Mononuclear cell (primary cell): ENCODE data around the gene COBL. TPM values are rescaled to one million over a fixed set of nuclear protein-coding genes. Genes with fewer than 3 reads are reported as not detected.

ENCODE experiments used
- H3K27me3 ChIP-seq: 2 replicates; pipeline ENCODE4 v1.6.0; 2011; ENCODE audit warnings: low read length, control low read depth; ENCODE audit not compliant: insufficient read depth
- H3K4me1 ChIP-seq: 2 replicates; pipeline ENCODE4 v1.5.1; 2011; ENCODE audit warnings: mild to moderate bottlenecking, low read length, control low read depth; ENCODE audit not compliant: insufficient read depth
- H3K4me3 ChIP-seq: 2 replicates; pipeline ENCODE4 v1.5.1; 2011; ENCODE audit warnings: mild to moderate bottlenecking, low read length, moderate library complexity
- H3K9me3 ChIP-seq: 2 replicates; pipeline ENCODE4 v1.5.1; 2011; ENCODE audit warnings: low read depth, mild to moderate bottlenecking, control low read depth, low read length
- total RNA-seq: library from RNA; depleted of rRNA; stranded (reverse); fragments of >200 nt; gene quantifications from one replicate; pipeline ENCODE4 v1.2.3, GENCODE V29; 2012

Gene COBL
- total RNA-seq, 1 donor, result 0.10 TPM

DNA sequence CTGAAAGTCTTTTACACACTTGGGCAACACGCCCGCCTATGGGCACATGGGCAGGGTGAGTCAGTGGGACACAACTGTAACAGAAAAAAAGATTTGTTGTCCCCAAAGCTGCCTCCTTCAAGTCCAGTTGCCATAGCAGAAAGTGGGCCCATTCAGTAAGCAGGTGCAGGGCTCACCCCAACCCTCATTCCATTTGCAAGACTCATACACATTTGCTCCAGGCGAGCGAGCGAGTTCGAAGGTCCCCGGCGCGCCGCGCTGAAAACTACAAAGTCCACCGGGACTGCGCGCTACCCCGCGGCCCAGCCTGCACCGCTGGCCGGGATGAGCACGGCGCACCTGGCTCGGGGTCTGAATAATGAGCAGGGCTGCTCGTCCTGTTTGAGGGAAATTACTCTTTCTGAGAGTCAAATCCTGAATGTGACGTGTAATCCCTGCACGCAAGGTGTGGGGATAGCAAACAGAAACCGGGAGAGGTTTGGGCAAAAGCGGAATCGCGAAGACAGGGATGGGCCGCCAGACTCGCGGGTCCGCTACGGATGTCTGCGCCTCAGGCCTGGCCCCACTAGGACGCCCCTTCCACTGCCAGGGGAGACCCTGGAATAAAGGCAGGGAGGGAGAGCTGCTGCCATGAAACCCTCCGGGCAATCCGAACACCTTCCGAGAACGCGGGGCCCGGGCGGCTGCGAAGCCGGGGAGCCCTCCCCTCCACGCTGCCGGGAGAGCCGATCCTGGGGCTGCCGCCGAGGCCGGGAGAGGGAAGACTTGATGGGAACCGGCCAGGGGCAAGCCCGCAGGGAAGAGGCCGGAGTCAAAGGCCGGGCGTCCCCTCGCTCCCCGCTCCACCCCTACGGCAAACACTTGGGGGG is 982 bp downstream of the COBL start:
- Histone ChIP-seq H3K4me3 (no peak overlapping the region), H3K4me1 (no peaks in the 10 kb centered on the region), H3K9me3 (no peaks in the 10 kb centered on the region), H3K27me3 (peaks cover 51% of the 10 kb centered on the region)

DNA sequence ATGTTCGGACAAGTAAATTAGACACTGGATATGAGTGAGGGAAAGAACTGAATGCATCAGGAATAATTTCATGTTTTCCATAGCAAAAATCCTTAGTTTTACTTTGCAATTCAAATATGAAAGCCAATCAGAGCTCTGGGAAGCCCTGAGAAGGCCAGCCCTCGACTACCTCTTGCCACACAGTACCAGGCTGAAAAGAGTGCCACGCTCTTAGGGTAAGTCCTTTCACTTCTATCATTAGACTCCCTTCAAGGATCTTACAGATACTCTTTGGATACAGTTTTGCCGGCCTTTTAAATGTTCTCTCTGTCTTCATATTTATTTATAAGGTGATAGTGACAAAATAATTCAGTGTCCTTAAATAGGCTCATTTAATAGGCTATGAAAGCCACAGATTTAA is 1.9 kb downstream of the COBL start:
- H3K9me3 ChIP-seq, result no peaks in the 10 kb centered on the region
- no peak overlapping the region for H3K4me3 ChIP-seq
- no peaks in the 10 kb centered on the region for H3K4me1 ChIP-seq
- H3K27me3 ChIP-seq, result peaks cover 51% of the 10 kb centered on the region

DNA sequence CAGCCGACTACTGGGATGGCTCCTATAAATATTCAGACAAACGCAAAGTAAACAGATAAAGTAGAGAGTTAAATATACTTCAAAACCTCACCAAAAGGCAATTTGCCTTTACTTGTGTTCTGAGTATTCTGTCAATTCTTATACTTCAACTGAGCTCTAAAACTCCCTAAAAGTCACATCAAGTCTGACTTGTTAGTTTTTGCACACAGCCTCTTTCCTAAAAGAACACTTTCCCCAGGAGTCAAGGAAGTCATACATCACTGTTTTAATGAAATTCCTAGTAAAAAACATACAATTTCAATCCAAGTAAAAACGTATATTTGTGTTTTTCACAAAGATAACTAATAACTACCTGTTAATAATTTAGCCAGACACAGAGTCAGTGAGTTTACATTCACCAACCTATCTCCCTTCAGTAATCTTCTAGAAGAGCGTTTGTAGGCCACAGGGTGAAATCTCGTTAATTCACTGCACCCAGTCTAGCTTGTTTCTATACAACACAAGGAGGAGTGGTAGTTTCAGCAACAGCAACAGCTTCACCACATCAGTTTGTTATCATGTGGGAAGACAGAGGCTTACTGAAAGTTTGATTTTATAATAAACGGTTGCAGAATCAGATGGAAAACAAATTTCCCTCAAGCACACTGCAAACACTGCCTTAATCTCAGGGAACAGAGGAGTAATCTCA is 2.7 kb downstream of the COBL start:
- Histone ChIP-seq H3K4me3 (no peak overlapping the region), H3K4me1 (no peaks in the 10 kb centered on the region), H3K9me3 (no peaks in the 10 kb centered on the region), H3K27me3 (peaks cover 50% of the 10 kb centered on the region)

DNA sequence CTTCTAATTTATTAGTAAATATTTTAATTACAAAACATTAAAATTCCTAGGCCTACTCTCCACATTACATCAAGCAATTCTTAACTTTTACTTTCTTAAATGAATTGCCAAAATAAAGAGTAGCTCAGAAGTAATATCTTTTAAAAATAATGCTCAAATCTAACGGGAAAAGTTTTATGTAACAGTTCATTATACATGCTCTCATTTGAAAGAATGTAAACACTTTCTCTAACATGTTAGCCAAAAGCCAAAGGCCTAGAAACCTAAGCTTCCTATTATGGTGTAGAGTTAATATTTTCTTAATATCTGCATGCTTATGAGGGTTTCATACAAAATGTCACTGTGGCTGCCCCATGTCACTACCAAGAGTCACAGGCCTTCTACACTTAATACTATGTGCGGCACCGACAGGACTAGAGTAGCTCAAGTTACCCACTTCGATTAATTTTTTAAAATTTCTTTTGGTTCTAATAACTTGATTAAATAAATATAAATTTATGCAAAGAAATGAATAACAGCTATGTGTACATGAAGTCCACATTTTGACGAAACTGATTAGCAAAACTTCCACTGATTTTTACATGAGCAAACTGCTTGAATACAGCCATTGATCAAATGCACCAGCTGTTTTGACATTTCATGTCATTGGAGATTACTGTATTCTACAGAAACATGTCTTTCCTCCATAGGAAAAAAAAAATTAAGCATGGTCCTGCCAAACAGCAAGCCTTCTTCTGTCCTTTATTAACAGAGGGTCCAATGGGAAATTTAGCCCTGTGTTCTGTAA is 3.5 kb downstream of the COBL start:
- Histone ChIP-seq H3K4me3 (no peak overlapping the region), H3K27me3 (peaks cover 45% of the 10 kb centered on the region), H3K9me3 (no peaks in the 10 kb centered on the region), H3K4me1 (no peaks in the 10 kb centered on the region)

DNA sequence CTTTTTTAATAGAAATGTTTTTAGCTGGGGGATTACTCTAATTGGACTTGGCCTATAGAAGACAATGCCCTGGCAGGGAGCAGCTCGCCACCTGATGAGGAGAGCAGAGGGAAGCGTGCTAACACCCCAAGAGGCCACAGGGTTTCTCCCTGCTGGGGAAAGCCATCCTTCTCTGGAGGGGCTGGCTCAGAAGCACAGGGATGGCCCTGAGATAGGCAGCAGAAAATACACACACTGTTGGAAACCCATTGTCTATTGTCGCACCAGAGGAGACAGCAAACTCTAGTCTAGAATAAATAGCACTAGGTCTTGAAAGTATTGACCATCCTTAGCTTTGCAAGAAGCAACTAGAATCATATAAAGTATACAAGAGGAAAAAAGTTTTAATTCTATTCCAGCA is 5.4 kb downstream of the COBL start:
- no peak overlapping the region for H3K4me3 ChIP-seq
- H3K4me1 ChIP-seq, result no peaks in the 10 kb centered on the region
- H3K9me3 ChIP-seq, result no peaks in the 10 kb centered on the region
- H3K27me3 ChIP-seq, result peaks cover 33% of the 10 kb centered on the region

DNA sequence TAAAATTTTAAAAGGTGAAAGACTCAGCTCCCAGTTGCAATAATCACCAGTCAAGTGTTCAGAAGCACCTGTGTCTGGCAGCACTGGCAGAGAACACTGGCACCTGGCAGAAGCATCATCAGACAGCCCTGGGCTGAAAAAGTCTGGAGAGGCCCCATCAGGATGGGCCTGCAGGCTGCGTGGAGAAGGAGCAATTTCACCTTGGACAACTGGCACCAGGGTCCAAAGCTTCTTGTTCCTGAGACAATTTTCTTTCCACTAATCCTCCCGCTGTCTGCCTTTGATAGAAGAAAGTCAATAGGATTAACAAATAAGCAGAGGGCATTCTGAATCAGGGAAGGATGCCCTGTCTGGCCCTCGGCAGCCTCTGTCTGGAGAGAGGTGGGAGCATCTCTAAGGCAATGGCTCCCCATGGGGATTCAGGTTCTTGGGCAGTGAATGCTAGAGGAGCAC is 6.5 kb downstream of the COBL start:
- Histone ChIP-seq H3K4me1 (no peaks in the 10 kb centered on the region), H3K4me3 (no peak overlapping the region), H3K9me3 (no peaks in the 10 kb centered on the region), H3K27me3 (peaks cover 23% of the 10 kb centered on the region)

DNA sequence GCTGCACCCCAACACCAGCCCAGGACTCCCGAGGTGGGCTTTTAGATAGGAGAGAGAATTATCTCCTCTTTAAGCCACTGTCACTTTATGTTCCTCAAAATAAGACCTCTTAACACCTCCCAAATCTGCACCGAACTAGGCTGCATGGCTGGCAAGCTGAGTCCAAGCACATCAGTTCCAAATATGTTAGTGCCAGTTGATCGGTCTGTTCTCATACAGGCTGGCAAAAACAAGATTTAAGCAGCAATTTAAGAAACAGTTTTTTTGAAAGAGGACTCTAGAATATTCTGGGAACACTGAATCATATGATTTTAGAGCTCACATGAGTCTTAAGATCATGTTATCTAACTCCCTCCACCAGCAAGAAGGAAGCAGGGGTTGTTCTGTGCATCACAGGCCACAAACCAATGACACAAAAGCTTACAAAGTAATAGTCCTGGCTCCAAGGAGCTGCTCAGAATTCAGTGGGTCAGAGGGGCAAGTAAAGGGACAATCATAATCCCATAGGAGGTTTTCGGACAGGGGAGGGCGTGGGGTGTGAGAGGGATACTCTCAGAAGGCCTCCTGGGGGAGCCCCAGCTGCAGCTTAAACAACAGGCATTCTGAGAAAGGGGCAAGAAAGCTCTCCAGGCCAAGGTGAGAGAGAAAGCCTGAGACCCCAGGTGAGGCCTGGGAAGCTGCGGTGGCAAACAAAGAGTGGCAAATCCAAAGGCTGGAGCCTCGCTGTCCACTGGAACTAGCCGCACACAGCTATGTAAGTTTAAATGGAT is 7.1 kb downstream of the COBL start:
- H3K4me3 ChIP-seq, result no peak overlapping the region
- H3K9me3 ChIP-seq, result no peaks in the 10 kb centered on the region
- peaks cover 16% of the 10 kb centered on the region for H3K27me3 ChIP-seq
- no peaks in the 10 kb centered on the region for H3K4me1 ChIP-seq

DNA sequence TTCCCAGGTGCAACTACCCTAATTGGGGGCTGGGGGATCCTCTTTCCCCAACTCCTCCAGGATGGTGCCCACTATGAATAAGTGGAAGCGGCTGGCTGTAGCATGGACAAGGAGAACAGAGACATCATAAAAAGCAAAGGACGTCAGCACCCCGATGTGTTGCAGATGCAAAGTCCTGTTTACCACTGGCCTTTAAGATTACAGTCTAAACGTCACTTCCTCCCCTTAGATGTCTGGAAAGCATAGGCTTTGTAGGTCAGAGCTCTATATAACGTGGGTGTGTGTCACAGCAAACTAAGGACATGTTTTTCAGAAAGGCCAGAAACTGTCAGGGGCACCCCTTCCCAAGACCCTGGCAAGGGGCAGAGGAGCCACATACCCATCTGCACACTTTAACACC is 7.9 kb downstream of the COBL start:
- no peak overlapping the region for H3K4me3 ChIP-seq
- H3K27me3 ChIP-seq, result peaks cover 8% of the 10 kb centered on the region
- H3K4me1 ChIP-seq, result no peaks in the 10 kb centered on the region
- no peaks in the 10 kb centered on the region for H3K9me3 ChIP-seq

DNA sequence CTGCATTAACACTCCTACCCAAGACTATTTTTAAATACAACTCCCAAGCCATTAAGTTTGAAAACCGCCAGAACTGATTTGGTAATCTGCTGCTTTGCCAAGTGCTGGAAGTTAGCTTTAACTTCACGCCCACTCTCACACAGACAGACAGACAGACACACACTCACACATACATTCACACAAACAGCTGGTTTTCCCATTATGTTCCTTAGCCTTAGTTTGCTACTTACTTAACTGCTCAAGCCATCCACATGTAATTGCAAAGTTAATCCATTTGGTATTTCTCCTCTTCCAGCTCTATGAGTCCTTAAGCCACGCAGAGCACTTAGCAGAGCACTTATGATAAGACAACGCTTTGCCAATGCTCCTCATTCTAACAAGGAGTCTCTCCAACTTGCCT is 8.3 kb downstream of the COBL start:
- peaks cover 4% of the 10 kb centered on the region for H3K27me3 ChIP-seq
- H3K4me1 ChIP-seq, result no peaks in the 10 kb centered on the region
- no peak overlapping the region for H3K4me3 ChIP-seq
- H3K9me3 ChIP-seq, result no peaks in the 10 kb centered on the region

DNA sequence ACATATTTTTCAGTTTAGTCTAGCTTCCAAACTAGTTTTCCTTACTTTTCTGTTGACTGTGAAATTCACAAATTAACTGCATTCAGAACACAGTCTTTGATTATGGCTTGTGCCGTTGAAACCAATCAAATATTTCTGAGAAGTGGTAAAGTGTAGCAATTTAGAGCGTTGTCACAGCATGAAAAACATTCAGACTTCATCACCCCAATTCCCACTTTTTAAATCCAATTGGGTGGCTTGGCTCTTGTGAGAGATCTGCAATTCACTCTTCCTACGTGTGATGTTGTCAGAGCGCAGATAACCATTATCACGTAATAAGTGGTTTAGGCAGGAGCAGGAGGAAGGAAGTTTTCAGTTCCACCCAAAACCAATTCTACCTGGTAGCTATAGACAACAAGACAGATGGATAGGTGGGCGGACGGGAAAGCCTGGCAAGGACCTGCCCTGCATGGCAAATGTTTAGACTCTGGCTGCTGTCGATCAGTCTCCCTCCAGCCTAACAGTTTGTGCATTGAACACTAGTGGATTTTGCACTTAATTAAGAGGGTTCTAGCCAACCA is 8.9 kb downstream of the COBL start:
- H3K4me3 ChIP-seq, result no peak overlapping the region
- H3K4me1 ChIP-seq, result no peaks in the 10 kb centered on the region
- no peaks in the 10 kb centered on the region for H3K9me3 ChIP-seq
- H3K27me3 ChIP-seq, result no peaks in the 10 kb centered on the region

DNA sequence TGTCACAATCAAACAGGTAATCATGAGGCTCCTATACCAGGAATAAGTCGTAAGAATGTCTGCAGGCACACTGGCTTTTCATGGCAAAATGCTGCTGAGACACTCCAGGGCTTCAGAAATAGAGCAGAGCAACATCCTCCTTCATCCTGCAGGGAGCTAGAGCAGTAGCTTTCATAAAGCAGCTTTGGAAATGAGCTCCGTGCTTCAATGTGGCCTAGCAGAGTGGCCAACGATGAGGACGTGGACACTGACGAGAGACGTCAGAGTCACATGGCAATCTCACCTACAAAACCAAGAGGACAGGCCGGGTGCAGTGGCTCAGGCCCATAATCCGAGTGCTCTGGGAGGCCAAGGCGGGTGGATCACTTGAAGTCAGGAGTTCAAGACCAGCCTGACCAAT is 9.8 kb downstream of the COBL start:
- H3K9me3 ChIP-seq, result no peaks in the 10 kb centered on the region
- H3K4me1 ChIP-seq, result no peaks in the 10 kb centered on the region
- no peak overlapping the region for H3K4me3 ChIP-seq
- H3K27me3 ChIP-seq, result no peaks in the 10 kb centered on the region

DNA sequence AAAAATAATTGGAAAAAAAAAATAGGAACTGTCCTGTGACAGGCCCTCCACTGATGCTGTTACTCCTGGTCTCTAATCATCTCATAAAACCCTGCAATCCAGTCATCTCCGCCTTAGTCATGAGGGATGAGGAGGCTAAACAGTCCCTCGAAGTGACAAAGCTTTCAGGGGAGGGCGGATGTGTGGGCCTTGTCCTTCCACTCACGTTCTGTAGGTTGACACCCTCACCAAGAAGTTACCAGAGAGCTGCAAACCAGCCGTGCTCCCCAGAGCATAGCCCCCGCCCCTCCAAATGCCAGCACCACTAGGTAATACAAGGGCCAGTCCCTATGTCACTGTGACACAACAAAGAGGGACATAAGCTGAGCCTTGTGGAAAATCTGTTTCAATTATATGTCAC is 11.9 kb downstream of the COBL start:
- H3K27me3 ChIP-seq, result no peaks in the 10 kb centered on the region
- no peak overlapping the region for H3K4me3 ChIP-seq
- H3K9me3 ChIP-seq, result no peaks in the 10 kb centered on the region
- no peaks in the 10 kb centered on the region for H3K4me1 ChIP-seq

DNA sequence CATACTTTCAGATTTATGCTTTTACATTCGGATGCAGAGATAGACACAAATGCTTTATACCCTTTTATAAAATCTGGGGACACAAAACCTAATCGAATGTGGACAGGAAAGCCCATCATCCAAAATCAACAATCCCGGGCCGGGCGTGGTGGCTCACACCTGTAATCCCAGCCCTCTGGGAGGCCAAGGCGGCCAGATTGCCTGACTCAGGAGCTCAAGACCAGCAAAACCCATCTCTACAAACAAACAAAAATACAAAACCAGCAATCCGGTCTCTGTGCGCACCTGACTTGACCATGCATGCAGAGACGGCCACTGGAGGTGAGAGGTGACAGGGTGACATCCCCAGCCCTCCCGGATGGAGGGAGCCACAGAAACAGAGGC is 13.5 kb downstream of the COBL start:
- no peaks in the 10 kb centered on the region for H3K27me3 ChIP-seq
- no peak overlapping the region for H3K4me3 ChIP-seq
- no peaks in the 10 kb centered on the region for H3K4me1 ChIP-seq
- H3K9me3 ChIP-seq, result no peaks in the 10 kb centered on the region

DNA sequence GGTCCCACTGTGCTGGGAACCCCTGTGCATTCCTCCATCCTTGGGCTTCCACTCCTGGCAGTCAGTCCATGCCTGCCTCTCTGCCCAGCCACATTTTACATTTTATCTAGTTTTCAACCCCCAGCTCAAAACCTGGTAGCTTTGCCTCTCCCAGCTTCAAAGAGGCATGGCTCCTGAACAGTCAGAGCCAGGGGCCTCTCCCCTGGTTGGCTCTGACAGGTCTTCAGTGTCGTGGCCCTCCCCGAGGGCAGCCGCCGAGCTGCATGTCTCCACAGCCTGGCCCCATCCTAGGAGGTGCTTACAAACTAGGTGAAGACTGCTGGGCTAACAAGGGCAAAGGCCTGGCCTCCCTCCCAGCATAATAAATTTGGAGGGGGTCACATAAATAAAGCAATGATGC is 14.8 kb downstream of the COBL start:
- H3K4me1 ChIP-seq, result no peaks in the 10 kb centered on the region
- H3K4me3 ChIP-seq, result no peak overlapping the region
- H3K27me3 ChIP-seq, result no peaks in the 10 kb centered on the region

More for the DNA sequence above, 14.8 kb downstream of the COBL start:
- no peaks in the 10 kb centered on the region for H3K9me3 ChIP-seq
